HG03469 (cell line): ENCODE data around the gene CDK9.
A peak's percentile ranks its signal among the peaks of the same experiment; 100 is the strongest.
"Not testable (repeated sequence)": the region's sequence is repeated elsewhere in the genome, so short reads cannot be mapped to it uniquely, and the experiment has no call there.

Experiments used
- ATAC-seq: cut with Tn5 transposase; IDR thresholded peaks from one replicate; pipeline ENCODE4 v1.9.1; 2021; ENCODE audit warnings: mild to moderate bottlenecking, moderate library complexity, moderate number of reproducible peaks; ENCODE audit not compliant: unreplicated experiment

Gene CDK9

DNA sequence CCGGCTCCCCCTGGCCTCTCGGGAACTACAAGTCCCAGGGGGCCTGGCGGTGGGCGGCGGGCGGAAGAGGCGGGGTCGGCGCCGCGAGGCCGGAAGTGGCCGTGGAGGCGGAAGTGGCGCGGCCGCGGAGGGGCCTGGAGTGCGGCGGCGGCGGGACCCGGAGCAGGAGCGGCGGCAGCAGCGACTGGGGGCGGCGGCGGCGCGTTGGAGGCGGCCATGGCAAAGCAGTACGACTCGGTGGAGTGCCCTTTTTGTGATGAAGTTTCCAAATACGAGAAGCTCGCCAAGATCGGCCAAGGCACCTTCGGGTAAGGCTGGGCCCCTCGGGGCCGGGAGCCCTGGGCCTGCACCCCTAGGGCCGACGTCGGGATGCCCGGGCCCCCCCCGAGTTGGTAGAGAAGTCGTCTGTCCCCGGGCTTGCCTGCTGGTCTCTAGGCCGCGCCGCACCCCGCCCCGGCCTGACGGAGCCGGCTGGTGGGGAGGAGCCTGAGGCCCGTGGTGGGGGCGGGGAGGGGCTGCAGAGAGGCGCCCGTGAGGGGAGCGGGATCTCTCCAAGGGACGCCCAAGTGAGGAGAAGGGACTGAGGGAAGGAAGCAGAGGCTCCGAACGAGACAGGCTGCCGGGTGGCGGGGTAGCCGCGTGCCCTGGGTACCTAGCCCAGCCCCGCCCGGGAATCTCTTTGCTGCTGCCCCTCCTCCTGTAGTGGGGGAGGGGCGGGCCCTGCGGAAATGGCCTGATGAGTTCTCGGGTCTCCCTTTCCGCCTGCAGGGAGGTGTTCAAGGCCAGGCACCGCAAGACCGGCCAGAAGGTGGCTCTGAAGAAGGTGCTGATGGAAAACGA is at the start of gene CDK9:
Gene CDK9 (plus strand): TSS at position 102 of the 840 bp plus-strand sequence. CDS start 115 bp downstream, at position 217.
- peak; percentile 32 for ATAC-seq

DNA sequence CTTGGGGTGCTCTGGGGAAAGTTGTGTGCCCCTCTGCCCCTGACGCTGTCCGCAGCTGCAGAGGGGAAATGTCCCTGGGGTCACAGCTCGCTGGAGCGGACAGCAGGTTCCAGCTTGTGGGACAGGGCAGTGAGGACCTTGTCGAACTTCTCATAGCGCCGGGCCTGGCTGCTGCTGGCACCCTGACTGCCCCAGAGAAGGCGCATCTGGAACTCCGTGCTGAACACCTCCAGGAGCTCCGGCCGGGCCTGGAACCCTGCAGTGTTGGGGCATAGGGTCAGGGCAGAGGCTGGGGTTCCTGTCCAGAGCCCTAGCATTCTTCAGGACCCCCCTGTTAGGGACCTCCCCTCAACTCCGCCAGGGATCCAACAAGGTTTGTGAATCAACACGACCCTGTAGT is 47.2 kb upstream of the CDK9 start:
- no peak for ATAC-seq

DNA sequence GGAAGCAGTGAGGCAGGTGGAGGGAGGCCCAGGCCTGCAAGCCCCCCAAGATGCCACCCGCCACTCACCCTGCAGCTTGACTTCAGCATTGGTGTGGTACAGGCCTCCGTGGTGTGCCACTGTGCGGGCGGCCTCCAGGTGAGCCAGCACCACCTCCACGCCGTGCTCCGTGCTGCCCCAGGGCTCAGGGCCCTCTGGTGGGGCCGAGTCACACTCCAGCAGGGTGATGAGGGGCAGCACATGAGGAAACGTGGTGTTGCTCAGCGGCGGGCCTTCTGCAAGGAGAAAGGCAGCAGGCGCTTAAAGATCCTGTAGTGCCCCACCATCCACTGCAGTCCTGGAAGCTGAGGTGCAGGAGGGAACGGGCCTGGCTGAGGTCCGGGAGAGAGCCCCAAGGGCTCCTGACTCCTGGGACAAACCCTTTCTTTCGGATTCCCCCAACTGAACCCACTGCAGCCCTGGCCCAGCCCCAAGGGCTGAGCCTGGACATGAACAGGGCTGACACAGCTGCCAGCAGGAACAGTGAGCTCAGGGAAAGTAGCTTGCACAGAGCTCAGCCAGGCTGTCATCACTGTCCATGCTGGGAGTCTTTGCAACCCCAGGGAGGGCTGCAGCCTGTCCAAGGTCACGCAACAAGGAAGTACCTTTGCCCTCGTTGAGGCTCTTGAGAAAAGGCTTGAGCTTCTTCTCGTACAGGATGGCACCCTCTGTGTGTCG is 46.1 kb upstream of the CDK9 start:
- ATAC-seq, result no peak

DNA sequence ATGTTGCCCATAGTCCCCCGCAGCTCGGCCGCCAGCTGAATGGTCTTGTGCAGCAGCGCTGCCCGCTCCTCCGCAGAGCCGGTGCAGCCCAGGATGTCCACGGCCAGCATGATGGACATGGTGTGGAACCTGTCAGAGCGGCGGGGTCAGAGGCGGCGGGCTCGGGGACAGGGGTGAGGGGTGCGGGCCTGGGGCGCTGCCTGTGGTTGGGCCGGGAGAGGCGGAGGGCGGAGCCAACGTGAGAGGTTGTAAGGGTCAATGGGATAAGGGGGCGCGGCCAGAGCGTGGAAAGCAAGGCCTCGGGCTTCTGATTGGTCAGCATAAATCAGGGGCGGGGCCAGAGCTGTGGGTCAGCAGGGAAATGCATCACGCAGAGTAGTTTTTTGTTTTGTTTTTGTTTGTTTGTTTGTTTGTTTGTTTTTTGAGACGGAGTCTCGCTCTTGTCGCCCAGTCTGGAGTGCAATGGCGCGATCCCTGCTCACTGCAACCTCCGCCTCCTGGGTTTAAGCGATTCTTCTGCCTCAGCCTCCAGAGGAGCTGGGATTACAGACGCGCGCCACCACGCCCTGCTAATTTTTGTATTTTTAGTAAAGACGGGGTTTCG is 43.9 kb upstream of the CDK9 start:
- ATAC-seq, result no peak

DNA sequence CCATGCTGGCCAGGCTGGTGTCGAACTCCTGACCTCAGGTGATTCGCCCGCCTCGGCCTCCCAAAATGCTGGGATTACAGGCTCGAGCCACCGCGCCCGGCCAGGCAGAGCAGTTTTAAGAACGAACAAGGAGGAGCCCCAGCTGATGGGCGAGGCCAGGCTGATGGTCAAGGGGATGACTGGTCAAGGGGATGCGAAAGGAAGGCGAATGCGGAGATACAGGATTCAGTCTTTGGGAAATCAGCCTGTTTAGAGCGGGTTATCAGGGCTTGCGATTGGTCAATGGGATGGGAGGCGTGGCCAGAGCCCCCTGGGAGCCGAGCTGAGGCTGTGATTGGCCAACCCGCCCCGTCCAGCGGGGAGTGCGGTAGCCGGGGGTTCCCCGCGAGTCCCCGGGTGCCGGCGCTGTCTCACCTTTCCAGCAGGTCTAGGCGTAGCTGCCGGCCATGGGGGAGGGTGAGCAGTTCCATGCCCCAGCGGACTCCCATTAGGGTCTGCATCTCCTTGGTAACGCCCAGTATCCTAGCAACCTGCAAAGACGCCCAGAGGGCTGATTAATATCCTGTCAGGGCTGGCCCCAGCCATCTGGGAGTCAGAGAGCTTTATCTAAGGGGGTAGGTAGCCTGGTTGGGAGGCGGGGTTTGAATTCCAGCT is 43.3 kb upstream of the CDK9 start:
- ATAC-seq, result no peak

DNA sequence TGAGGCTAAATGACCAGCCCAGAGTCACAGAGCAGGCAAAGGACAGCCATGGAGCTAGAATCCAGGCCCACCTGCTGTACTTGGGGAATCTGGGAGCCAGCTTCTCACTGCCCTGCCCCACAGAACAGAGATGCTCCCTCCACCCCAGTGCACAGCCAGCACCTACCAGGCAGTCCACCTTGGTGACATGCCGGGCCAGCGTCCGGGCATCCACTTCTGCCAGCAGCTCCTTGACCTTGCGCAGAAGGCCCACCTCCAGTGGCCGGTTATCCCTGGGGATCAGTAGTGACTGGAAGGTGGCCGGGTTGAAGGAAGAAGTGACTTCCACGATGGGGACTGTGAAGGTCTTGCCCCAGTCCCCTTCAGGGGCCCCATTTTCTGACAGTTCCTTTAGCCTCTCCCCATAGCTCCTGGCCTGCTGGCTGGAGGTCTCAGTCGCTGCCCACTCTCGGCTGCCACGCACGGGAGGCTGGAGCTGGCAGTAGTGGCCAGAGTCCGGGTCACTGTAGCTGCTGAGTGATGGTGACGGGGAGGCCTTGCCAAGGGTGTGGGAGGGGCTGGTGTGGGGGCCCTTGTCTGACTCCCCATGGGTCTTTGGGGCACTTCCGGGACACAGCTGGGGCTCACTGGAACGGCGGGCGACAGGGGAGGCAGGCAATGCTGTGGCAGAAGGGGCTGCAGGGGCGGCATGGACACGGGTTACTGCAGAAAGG is 41.3 kb upstream of the CDK9 start:
- ATAC-seq, result no peak

DNA sequence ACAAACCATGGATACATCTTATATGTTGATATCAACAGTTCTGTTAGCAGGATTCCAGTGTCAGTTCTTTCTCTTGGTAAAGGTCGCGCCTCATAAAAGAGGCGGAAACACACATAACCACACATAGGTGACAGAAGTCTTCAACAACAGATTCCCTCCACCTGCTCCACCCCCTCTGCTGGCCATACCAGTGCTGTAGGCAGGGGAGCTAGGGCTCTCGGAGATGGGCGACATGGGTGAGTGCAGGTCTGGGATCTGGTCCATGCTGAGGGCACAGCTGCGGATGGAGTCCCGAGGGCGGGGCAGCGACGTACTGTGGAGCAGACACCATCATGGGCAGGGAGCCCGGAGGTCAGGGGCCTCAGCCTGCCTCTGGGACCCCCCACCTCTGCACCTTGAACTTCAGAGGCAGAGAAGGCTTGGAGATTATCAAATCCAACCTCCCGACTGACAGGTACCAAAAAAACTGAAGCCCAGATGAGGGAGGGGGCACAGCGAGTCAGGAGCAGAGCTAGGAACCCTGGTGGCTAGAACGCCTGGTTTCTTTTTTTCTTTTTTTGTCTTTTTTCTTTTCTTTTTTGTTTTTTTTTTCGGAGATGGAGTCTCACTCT is 38.8 kb upstream of the CDK9 start:
- no peak for ATAC-seq

DNA sequence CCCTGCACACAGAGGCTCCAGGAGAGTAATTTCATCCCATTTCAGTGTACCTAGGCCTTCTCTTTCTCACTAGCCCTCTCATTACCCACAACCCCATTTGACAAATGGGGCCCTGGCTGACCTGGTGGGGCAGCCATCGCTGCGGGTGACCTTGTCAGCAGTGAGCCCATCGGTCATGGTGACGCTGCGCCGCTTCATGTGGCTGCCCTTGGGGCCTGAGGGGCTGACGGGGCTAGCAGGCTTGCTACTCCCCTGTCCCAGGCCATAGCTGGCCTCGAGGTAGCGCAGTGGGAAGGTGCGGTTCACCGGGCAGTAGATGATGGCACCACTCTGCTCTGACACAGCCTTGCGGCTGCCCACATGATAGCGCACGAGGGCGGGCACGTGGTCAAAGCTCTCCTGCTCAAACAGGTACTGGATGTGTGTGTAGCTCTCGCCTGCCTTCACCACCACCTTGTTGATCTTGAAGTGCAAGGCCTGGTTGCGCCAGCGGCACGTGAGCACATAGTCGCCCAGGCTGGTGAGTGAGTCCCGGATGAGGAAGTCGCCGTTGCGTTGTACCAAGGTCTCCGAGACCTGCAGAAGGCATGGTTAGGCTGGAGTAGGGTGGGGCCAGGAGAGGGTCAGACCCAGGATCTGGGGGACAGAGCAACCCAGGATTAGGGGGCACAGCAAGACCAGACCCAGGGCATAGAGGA is 36.6 kb upstream of the CDK9 start:
- no peak for ATAC-seq

DNA sequence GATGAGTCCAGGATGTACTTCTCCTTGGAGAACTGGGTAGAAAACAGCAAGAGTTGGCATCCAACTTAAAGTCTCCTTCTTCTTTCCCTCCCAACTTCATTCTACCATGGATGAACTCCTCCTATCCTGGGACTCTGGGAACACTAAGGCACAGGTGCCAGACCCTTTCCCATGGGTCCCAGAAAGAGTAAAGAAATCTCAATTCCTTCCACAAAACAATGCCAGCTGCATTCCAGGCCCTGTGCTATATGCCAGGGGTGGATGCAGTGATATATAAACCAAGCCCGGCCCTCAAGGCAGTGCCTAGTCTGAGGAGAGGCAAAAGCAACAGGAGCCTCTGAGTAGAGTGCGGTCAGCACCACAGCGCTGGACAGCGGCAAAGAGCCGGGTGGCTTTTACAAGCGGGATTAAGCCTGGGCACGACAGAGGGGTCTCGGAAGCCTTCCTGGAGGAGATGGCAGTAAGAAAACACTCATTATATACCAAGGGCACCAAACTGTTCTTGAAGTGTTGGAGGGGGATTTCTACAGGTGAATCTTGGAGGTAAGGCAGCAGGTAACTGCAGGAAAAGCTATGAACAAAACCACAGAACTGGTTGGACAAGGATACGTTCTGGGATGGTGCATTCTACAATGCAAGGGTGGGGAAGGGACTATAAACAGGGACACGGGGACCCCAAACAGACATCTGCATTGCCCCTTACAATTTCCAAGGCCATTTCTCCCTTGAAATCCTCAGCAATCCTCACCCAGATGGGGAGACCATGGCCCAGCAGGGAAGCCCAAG is 34.4 kb upstream of the CDK9 start:
- no peak for ATAC-seq

DNA sequence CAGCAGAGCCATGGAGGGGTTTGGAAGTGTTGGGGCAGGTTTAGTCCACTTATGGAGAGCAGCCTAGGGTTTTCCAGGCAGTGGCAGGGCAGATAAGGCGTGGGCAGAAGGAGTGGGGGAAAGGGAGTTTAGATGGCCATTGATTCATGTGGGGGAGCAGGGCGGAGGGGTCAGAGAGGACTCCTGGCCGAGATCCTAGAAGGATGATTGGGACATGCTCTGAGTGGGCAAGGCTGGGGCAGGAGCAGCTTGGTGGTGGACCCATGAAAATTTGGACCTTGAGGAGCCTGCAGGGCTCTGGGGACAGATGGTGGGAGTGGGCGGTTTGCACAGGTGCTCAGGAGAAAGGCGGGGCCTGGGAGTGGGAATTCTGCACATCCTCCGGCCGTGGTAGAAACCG is 32.7 kb upstream of the CDK9 start:
- ATAC-seq, result no peak

DNA sequence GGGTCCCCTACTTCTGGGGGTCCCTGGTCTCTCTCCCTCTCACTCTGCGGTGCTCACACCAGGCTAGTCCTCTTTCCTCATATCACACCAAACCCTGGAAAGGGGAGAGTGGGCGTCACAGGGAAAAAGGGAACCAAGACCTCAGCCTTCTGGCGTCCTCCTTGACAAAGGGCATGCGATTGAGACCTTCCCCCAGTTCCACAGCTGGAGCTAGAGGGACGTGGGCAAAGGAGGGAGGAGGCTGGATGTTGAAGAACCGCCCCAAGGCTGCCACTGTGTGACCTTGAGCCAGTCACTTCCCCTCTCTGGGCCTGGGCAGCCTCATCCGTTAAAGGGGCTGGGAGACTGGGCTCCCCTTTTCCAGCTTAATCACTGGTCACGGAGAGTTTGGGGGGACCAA is 32.2 kb upstream of the CDK9 start:
- ATAC-seq, result no peak

DNA sequence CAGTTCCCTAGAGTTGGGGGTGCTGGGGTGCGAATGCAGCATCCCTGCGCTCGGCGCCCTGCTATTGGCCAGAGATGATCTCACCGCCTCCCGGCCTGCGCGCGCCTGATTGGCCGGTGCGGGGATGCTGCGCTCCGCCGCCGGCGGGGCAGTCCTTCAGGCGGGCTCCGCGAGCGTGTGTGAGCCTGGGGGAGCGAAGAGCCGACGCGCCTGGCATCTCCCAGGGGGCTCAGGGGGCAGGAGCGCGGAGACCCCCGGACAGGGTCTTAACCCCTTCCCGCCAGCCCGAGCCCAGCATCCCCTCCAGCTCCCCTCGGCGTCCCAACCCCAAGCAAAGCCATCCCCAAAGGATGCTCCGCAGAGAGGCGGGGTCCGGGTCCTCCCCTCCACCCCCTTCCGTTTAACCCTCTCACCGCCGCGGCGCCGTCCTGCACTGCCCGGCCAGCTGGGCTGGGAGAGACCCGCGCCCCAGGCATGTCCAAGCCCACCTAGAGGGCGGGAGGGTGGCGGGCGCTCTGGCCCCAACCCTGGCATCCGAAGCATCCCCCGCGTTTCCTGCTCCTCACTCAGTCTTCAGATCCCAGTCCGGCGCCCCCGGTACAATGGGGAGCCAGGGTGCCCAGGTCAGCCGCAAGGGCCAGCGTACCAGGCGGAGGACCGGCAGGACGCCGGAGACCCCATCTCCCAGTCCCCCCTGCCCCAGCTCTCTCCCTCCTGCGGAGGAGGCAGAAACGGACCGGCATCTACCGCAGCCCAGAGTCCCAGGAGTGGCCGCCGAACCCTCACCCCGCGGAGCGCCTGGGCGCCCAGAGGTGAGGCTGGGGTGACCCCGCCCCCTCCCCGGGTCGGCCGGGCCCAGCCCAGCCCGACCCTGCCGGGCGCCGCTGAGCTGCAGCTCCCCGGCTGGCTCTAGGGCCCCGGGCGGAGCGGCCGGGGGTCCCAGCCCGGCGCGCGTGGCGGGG is 31.5 kb upstream of the CDK9 start:
- ATAC-seq, result no peak

DNA sequence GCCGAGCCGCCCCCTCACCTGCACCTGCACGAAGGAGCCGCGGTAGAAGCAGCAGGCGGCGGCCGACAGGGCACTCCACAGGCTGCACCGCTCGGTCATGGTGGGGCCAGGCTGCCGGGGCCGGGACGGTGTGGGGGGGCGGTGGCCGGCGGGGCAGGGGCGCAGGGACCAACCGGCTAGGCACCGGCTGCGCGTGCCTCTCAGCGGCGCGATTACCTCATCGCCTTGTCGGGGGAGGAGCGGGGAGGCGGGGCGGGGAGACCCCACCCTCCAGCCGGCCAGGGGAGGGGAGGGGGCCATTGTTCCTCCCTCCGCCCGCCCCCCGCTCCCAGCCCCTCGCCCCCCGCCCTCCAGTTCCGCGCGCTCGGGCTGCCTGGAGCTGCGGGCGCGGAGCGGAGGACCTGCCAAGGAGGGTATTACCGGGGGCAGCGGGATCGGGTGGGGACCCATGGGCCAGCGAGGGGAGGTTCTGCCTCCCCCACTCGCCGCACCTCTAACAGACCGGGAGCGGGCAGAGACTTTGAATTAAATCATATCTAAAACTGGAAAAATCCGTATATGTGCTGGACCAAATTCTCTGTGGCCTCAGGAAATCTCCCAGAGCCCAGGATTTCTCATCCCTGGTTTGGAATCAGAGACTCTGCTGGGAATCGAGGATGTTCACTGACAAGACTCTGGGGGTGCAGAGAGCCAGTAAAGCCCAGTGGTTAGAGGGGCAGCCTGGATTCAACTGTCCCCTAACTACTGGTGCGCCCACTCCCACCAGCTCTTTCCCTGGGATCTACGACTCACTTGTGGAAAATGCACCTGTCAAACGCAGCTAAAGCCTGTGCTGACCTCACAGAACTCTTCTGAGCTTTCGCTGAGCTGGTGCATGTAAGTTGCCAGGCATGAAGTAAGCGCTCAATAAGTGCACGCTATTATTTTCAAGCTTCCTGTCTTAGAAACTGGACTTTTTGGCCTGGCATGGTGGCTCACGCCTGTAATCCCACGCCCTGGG is 30.5 kb upstream of the CDK9 start:
- ATAC-seq, result no peak

DNA sequence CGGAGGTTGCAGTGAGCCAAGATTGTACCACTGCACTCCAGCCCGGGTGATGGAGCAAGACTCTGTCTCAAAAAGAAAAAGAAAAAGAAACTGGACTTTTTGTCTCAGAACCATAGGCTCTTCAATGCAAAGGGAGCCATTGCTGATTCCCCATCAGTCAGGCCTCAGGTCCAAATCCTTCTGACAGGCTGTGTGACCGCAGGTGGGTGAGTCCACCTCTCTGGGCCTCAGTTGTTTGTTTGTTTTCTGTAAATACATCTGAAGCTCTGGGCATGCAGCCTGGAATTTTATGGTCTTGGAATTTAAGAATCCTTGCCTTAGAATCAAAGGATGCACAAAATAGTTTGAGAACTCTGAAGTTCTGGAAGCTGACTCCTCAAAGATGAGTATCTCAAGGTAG is 29.6 kb upstream of the CDK9 start:
- ATAC-seq, result no peak

DNA sequence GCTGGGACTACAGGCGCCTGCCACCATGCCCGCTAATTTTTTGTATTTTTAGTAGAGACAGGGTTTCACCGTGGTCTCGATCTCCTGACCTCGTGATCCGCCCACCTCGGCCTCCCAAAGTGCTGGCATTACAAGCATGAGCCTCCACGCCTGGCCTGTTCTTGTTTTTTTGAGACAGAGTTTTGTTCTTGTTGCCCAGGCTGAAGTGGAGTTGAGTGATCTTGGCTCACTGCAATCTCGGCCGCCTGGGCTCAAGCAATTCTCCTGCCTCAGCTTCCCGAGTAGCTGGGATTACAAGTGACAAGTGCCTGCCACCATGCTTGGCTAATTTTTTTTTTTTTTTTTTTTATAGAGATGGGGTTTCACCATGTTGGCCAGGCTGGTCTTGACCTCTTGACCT is 29.1 kb upstream of the CDK9 start:
- ATAC-seq, result not testable (repeated sequence)

DNA sequence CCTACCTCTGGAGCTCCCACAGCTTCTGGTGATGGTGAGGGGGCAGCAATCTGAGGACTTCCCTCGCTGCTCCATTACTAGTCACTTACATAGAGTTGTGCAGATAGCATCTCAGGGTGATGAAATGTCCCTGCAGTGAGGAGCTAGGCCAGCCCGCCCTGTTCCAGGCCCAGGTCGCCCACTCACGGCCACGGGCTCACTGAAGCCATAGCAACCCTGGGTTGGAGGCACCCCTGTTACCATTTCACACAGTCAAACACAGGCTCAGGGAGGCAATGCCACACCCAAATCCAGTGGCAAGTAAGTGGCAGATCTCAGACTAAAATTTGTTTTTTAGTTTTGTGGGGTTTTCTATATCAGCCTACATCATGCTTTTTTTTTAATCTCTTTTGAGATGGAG is 27.0 kb upstream of the CDK9 start:
- ATAC-seq, result no peak

DNA sequence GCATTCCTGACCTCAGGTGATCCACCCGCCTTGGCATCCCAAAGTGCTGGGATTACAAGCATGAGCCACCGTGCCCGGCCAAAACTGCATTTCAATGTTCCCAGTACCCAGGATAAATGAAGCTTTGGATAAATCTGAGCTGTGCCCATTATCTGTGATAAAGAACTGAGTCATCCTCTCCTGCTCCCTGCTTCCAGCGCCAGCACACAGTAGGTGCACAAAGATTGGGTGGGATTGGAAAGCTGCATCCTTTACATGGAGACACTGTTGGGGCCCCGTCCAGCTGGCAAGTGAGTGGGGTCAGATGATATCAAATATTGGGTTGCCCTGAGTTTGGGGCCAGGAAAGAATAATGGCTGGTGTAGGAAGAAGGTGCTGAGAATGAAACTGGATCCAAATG is 24.8 kb upstream of the CDK9 start:
- no peak for ATAC-seq
